Vagina (tissue), 2 donors: Measurements from ENCODE around the gene ANXA3. TPM values are rescaled to one million over a fixed set of nuclear protein-coding genes. Genes with fewer than 3 reads are reported as not detected.

Source experiments
- DNase-seq, 2 donors: peaks; one replicate each; pipeline ENCODE4 v3.0.0-alpha.2; 2017; ENCODE audit errors: extremely low spot score in 2 of 2
- H3K27ac ChIP-seq: fragments of 200-600 bp; sonication (generic); one replicate; pipeline ENCODE4 v1.5.1; 2019
- H3K27me3 ChIP-seq: fragments of 200-600 bp; sonication (generic); one replicate; pipeline ENCODE4 v1.5.1; 2019
- H3K36me3 ChIP-seq, 2 donors: fragments of 200-600 bp; sonication (generic); one replicate each; pipeline ENCODE4 v1.5.1; 2017 to 2019
- H3K4me1 ChIP-seq: fragments of 200-600 bp; sonication (generic); one replicate; pipeline ENCODE4 v1.5.1; 2019
- H3K4me3 ChIP-seq, 2 donors: fragments of 200-600 bp; sonication (generic); 1 replicate in 1 of 2; 2 replicates in 1 of 2; pipeline ENCODE4 v1.5.1; 2016 to 2019
- H3K9me3 ChIP-seq: fragments of 200-600 bp; sonication (generic); one replicate; pipeline ENCODE4 v1.5.1; 2019
- CTCF ChIP-seq, 3 experiments: fragments of 450-650 bp in 2 of 3; fragments of 200-600 bp in 1 of 3; sonication (generic) in 1 of 3; IDR thresholded peaks; one replicate each; pipeline ENCODE4 v1.5.1; 2017 to 2019; ENCODE audit warnings: antibody characterized with exemption in 3 of 3, mild to moderate bottlenecking in 2 of 3, moderate library complexity in 2 of 3
- POLR2A ChIP-seq, 2 donors: fragments of 450-650 bp; IDR thresholded peaks; one replicate each; pipeline ENCODE4 v1.6.1; 2017; ENCODE audit warnings: antibody characterized with exemption in 2 of 2, mild to moderate bottlenecking in 2 of 2, moderate library complexity in 2 of 2
- POLR2AphosphoS5 ChIP-seq, 2 donors: sonication (generic); formaldehyde crosslinking; IDR thresholded peaks; one replicate each; pipeline ENCODE4 v1.9.0; 2017; ENCODE audit warnings: antibody characterized with exemption in 2 of 2, mild to moderate bottlenecking in 2 of 2, low read depth in 1 of 2; ENCODE audit not compliant: insufficient read depth in 1 of 2
- intact Hi-C: fragments of 100-400 bp; cut with DNase I; formaldehyde crosslinking; loops from one replicate; pipeline ENCODE4 v1.15.1; 2023
- total RNA-seq: library from RNA; depleted of rRNA; stranded (reverse); fragments of >200 nt; gene quantifications from one replicate; pipeline ENCODE4 v1.2.3, GENCODE V29; 2016

ANXA3 gene
- total RNA-seq, 1 donor from 2014 or later = 11.8 TPM

- H3K36me3 ChIP-seq = no peaks in the 10 kb centered on the region
- intact Hi-C loops = no loop called here
Measured at GRCh38 chr4:78567500-78568060, 16.0 kb downstream of the ANXA3 start.

GRCh38 chr4:78568640-78569305 lies 17.2 kb downstream of the ANXA3 start:
- Histone ChIP-seq H3K27ac (no peak overlapping the region), H3K36me3 (no peaks in the 10 kb centered on the region), H3K4me1 (peaks cover 8% of the 10 kb centered on the region), H3K9me3 (no peaks in the 10 kb centered on the region), H3K4me3 (no peak overlapping the region), H3K27me3 (no peaks in the 10 kb centered on the region)
- DNase-seq = no peak
- TF ChIP-seq POLR2A (IDR thresholded peaks at IDR 0.05) (no peak), POLR2AphosphoS5 (IDR thresholded peaks at IDR 0.05; ENCODE audit: insufficient read depth in 1 of 2, low read depth in 1 of 2) (no peak), CTCF (IDR thresholded peaks at IDR 0.05) (no peak)
- intact Hi-C loops = no loop called here

More at GRCh38 chr4:78567500-78568060, 16.0 kb downstream of the ANXA3 start:
- TF ChIP-seq POLR2AphosphoS5 (IDR thresholded peaks at IDR 0.05; ENCODE audit: insufficient read depth in 1 of 2, low read depth in 1 of 2) (no peak), POLR2A (IDR thresholded peaks at IDR 0.05) (no peak), CTCF (IDR thresholded peaks at IDR 0.05) (no peak)
- no peak for DNase-seq
- Histone ChIP-seq H3K27me3 (no peaks in the 10 kb centered on the region), H3K4me3 (no peak overlapping the region), H3K27ac (no peak overlapping the region), H3K9me3 (no peaks in the 10 kb centered on the region), H3K4me1 (peaks cover 8% of the 10 kb centered on the region)

- no peak for DNase-seq
- H3K27me3 ChIP-seq = no peaks in the 10 kb centered on the region
- H3K4me3 ChIP-seq = no peak overlapping the region
- H3K9me3 ChIP-seq = no peaks in the 10 kb centered on the region
- no peaks in the 10 kb centered on the region for H3K36me3 ChIP-seq
- no peak for TF ChIP-seq POLR2AphosphoS5 (IDR thresholded peaks at IDR 0.05; ENCODE audit: insufficient read depth in 1 of 2, low read depth in 1 of 2)
- peaks cover 8% of the 10 kb centered on the region for H3K4me1 ChIP-seq
- no peak overlapping the region for H3K27ac ChIP-seq
- intact Hi-C loops = no loop called here
Measured at GRCh38 chr4:78569306-78569821, 17.8 kb downstream of the ANXA3 start.

- Histone ChIP-seq H3K4me1 (peaks cover 8% of the 10 kb centered on the region), H3K4me3 (no peak overlapping the region), H3K27ac (no peak overlapping the region), H3K27me3 (no peaks in the 10 kb centered on the region), H3K36me3 (no peaks in the 10 kb centered on the region), H3K9me3 (no peaks in the 10 kb centered on the region)
- intact Hi-C loops = no loop called here
- DNase-seq = no peak
- TF ChIP-seq POLR2A (IDR thresholded peaks at IDR 0.05) (no peak), CTCF (IDR thresholded peaks at IDR 0.05) (no peak), POLR2AphosphoS5 (IDR thresholded peaks at IDR 0.05; ENCODE audit: insufficient read depth in 1 of 2, low read depth in 1 of 2) (no peak)
Measured at GRCh38 chr4:78570117-78570516, 18.5 kb downstream of the ANXA3 start.

- H3K4me1 ChIP-seq = peaks cover 8% of the 10 kb centered on the region
- H3K27ac ChIP-seq = no peak overlapping the region
- H3K36me3 ChIP-seq = no peaks in the 10 kb centered on the region
- H3K27me3 ChIP-seq = no peaks in the 10 kb centered on the region
- no peak overlapping the region for H3K4me3 ChIP-seq
- intact Hi-C loops = no loop called here
- no peaks in the 10 kb centered on the region for H3K9me3 ChIP-seq
- TF ChIP-seq CTCF (IDR thresholded peaks at IDR 0.05) (no peak), POLR2AphosphoS5 (IDR thresholded peaks at IDR 0.05; ENCODE audit: insufficient read depth in 1 of 2, low read depth in 1 of 2) (no peak), POLR2A (IDR thresholded peaks at IDR 0.05) (no peak)
- DNase-seq = no peak
Measured at GRCh38 chr4:78571804-78572203, 20.2 kb downstream of the ANXA3 start.
